ENCODE data around the gene GAGE12F. TPM values are rescaled to one million over a fixed set of nuclear protein-coding genes. Genes with fewer than 3 reads are reported as not detected.
"Not testable (repeated sequence)": the region's sequence is repeated elsewhere in the genome, so short reads cannot be mapped to it uniquely, and the experiment has no call there.

GAGE12F gene
- total RNA-seq (2014; rRNA removed; shearing (Covaris generic)), result not detected in 2 replicates

GRCh38 chrX:49560542-49560941, at the start of gene GAGE12F:
TSS of gene GAGE12F (plus strand) at chrX:49560842. CDS start at chrX:49561997, 1,155 bp downstream.
- not testable (repeated sequence) for H3K27me3 ChIP-seq (replicated peaks); H3K4me1 ChIP-seq (replicated peaks); DNase-seq (ENCODE audit: low read depth in 1 of 2, low spot score in 2 of 2); H3K27ac ChIP-seq; H3K4me3 ChIP-seq; H3K9me3 ChIP-seq (replicated peaks); H3K36me3 ChIP-seq

- H3K4me1 ChIP-seq (replicated peaks); H3K27me3 ChIP-seq (replicated peaks); DNase-seq (ENCODE audit: low read depth in 1 of 2, low spot score in 2 of 2); H3K36me3 ChIP-seq; H3K4me3 ChIP-seq; H3K9me3 ChIP-seq (replicated peaks); H3K27ac ChIP-seq: not testable (repeated sequence)
Measured at GRCh38 chrX:49531877-49532276, 28.8 kb upstream of the GAGE12F start, which contains the start of gene GAGE12C. TSS of gene GAGE12C (plus strand) at chrX:49532177. CDS start at chrX:49533332, 1,155 bp downstream.

- H3K27me3 ChIP-seq (replicated peaks); DNase-seq (ENCODE audit: low read depth in 1 of 2, low spot score in 2 of 2); H3K4me1 ChIP-seq (replicated peaks); H3K27ac ChIP-seq; H3K9me3 ChIP-seq (replicated peaks); H3K4me3 ChIP-seq; H3K36me3 ChIP-seq: not testable (repeated sequence)
Measured at GRCh38 chrX:49541433-49541832, 19.2 kb upstream of the GAGE12F start, which contains the start of gene GAGE12D. TSS of gene GAGE12D (plus strand) at chrX:49541733. CDS start at chrX:49542888, 1,155 bp downstream.

- H3K27ac ChIP-seq, result not testable (repeated sequence)
Measured at GRCh38 chrX:49550989-49551388, 9.7 kb upstream of the GAGE12F start, which contains the start of gene GAGE12E. TSS of gene GAGE12E (plus strand) at chrX:49551289. CDS start at chrX:49552444, 1,155 bp downstream.

GRCh38 chrX:49568728-49569127, 8.1 kb downstream of the GAGE12F start:
- DNase-seq (ENCODE audit: low read depth in 1 of 2, low spot score in 2 of 2), result peak in 1 of 2 experiments; percentile 6
- not testable (repeated sequence) for H3K4me1 ChIP-seq (replicated peaks)

More at GRCh38 chrX:49550989-49551388, 9.7 kb upstream of the GAGE12F start, which contains the start of gene GAGE12E:
- not testable (repeated sequence) for H3K36me3 ChIP-seq; H3K4me3 ChIP-seq; H3K27me3 ChIP-seq (replicated peaks); DNase-seq (ENCODE audit: low read depth in 1 of 2, low spot score in 2 of 2); H3K9me3 ChIP-seq (replicated peaks); H3K4me1 ChIP-seq (replicated peaks)

GRCh38 chrX:49569152-49569551, 8.5 kb downstream of the GAGE12F start:
- not testable (repeated sequence) for H3K27ac ChIP-seq; H3K27me3 ChIP-seq (replicated peaks); H3K4me1 ChIP-seq (replicated peaks); H3K36me3 ChIP-seq; H3K4me3 ChIP-seq; H3K9me3 ChIP-seq (replicated peaks); DNase-seq (ENCODE audit: low read depth in 1 of 2, low spot score in 2 of 2)

More at GRCh38 chrX:49568728-49569127, 8.1 kb downstream of the GAGE12F start:
- H3K27me3 ChIP-seq (replicated peaks); H3K36me3 ChIP-seq; H3K4me3 ChIP-seq; H3K27ac ChIP-seq; H3K9me3 ChIP-seq (replicated peaks): not testable (repeated sequence)

GRCh38 chrX:49570100-49570499, 9.5 kb downstream of the GAGE12F start, which contains the start of gene GAGE12G:
TSS of gene GAGE12G (plus strand) at chrX:49570400. CDS start at chrX:49571555, 1,155 bp downstream.
- H3K27ac ChIP-seq; H3K27me3 ChIP-seq (replicated peaks); H3K36me3 ChIP-seq; H3K9me3 ChIP-seq (replicated peaks); H3K4me1 ChIP-seq (replicated peaks); H3K4me3 ChIP-seq; DNase-seq (ENCODE audit: low read depth in 1 of 2, low spot score in 2 of 2): not testable (repeated sequence)

- H3K4me3 ChIP-seq, result not testable (repeated sequence)
Measured at GRCh38 chrX:49579649-49580048, 19.0 kb downstream of the GAGE12F start, which contains the start of gene GAGE12H. TSS of gene GAGE12H (plus strand) at chrX:49579949. CDS start at chrX:49581104, 1,155 bp downstream.

GRCh38 chrX:49589196-49589595, 28.6 kb downstream of the GAGE12F start, which contains the start of gene GAGE2A:
TSS of gene GAGE2A (plus strand) at chrX:49589496. CDS start at chrX:49590651, 1,155 bp downstream.
- H3K4me1 ChIP-seq (replicated peaks); DNase-seq (ENCODE audit: low read depth in 1 of 2, low spot score in 2 of 2); H3K27me3 ChIP-seq (replicated peaks); H3K36me3 ChIP-seq; H3K4me3 ChIP-seq; H3K27ac ChIP-seq; H3K9me3 ChIP-seq (replicated peaks): not testable (repeated sequence)

More at GRCh38 chrX:49579649-49580048, 19.0 kb downstream of the GAGE12F start, which contains the start of gene GAGE12H:
- not testable (repeated sequence) for H3K36me3 ChIP-seq; H3K27ac ChIP-seq; DNase-seq (ENCODE audit: low read depth in 1 of 2, low spot score in 2 of 2); H3K27me3 ChIP-seq (replicated peaks); H3K4me1 ChIP-seq (replicated peaks); H3K9me3 ChIP-seq (replicated peaks)

GRCh38 chrX:49589769-49590478, 29.3 kb downstream of the GAGE12F start:
- not testable (repeated sequence) for H3K27me3 ChIP-seq (replicated peaks); H3K9me3 ChIP-seq (replicated peaks); DNase-seq (ENCODE audit: low read depth in 1 of 2, low spot score in 2 of 2); H3K4me3 ChIP-seq; H3K36me3 ChIP-seq; H3K4me1 ChIP-seq (replicated peaks); H3K27ac ChIP-seq

GRCh38 chrX:49590488-49590887, 29.8 kb downstream of the GAGE12F start:
- H3K27me3 ChIP-seq (replicated peaks); H3K4me1 ChIP-seq (replicated peaks); H3K9me3 ChIP-seq (replicated peaks); H3K36me3 ChIP-seq; H3K4me3 ChIP-seq; DNase-seq (ENCODE audit: low read depth in 1 of 2, low spot score in 2 of 2); H3K27ac ChIP-seq: not testable (repeated sequence)

GRCh38 chrX:49598720-49599119, 38.1 kb downstream of the GAGE12F start, which contains the start of gene GAGE1:
TSS of gene GAGE1 (plus strand) at chrX:49599020. CDS start at chrX:49600175, 1,155 bp downstream.
- not testable (repeated sequence) for DNase-seq (ENCODE audit: low read depth in 1 of 2, low spot score in 2 of 2); H3K9me3 ChIP-seq (replicated peaks); H3K27ac ChIP-seq; H3K36me3 ChIP-seq; H3K4me3 ChIP-seq; H3K4me1 ChIP-seq (replicated peaks); H3K27me3 ChIP-seq (replicated peaks)

GRCh38 chrX:49610718-49611310, 50.2 kb downstream of the GAGE12F start:
- Histone ChIP-seq H3K4me1 (replicated peaks) (no peaks in the 10 kb centered on the region), H3K4me3 (no peak overlapping the region), H3K27ac (no peak overlapping the region), H3K9me3 (replicated peaks) (no peaks in the 10 kb centered on the region), H3K27me3 (replicated peaks) (no peaks in the 10 kb centered on the region), H3K36me3 (no peaks in the 10 kb centered on the region)
- DNase-seq (ENCODE audit: low read depth in 1 of 2, low spot score in 2 of 2), result no peak
